ENCODE measurements around the gene GPR22. TPM values are rescaled to one million over a fixed set of nuclear protein-coding genes. Genes with fewer than 3 reads are reported as not detected.

The GPR22 gene
- total RNA-seq, 1 experiment from 2014 or later: not detected

GRCh38 chr7:107461938-107462533 lies 7.8 kb upstream of the GPR22 start:
- intact Hi-C loops (cut with micrococcal nuclease; ENCODE audit: unreplicated experiment) (loop anchor here (5.0 kb wide), 2 partner anchors 40 to 415 kb away; no protein-coding TSS in a partner anchor), in situ Hi-C loops (cut with HindIII; ENCODE audit: low pct_unique_long_range_greater_than_20kb, low sequenced_read_pairs) (no loop called here)
- ChIA-PET CTCF (no interaction called here), POLR2A (interaction anchor here (0.6 kb wide), 1 partner anchor 413 kb away, joined by 5 read pairs; no protein-coding TSS in a partner anchor)
- no peaks in the 10 kb centered on the region for H3K9me3 ChIP-seq (ENCODE audit: control insufficient read depth, insufficient read depth, low read depth, low read length)
- H3K27me3 ChIP-seq (ENCODE audit: control insufficient read depth, insufficient read depth, low read length): no peaks in the 10 kb centered on the region
- no peak overlapping the region for H3K4me3 ChIP-seq (ENCODE audit: low read depth in 2 of 2, low read length in 2 of 2)
- no peak for ATAC-seq
- BruUV-seq (replicated peaks): no TSS peak
- no peaks in the 10 kb centered on the region for H3K36me3 ChIP-seq (ENCODE audit: control insufficient read depth, insufficient read depth, low read length)
- DNase-seq (ENCODE audit: low read depth, low spot score): no peak
- no peak overlapping the region for H3K27ac ChIP-seq (ENCODE audit: low read length)
- H3K4me1 ChIP-seq (ENCODE audit: control insufficient read depth, insufficient read depth, low read length): no peaks in the 10 kb centered on the region
- TF ChIP-seq REST (IDR thresholded peaks at IDR 0.05; ENCODE audit: insufficient read depth in 1 of 2, low read depth in 2 of 2, low read length in 1 of 2): no peak

GRCh38 chr7:107463139-107464078 lies 6.4 kb upstream of the GPR22 start:
- DNase-seq (ENCODE audit: low read depth, low spot score) (peak; percentile 42), ATAC-seq (peak; percentile 96)
- intact Hi-C loops (cut with micrococcal nuclease; ENCODE audit: unreplicated experiment) (loop anchor here (1.0 to 5.0 kb wide), 3 partner anchors 39 to 414 kb away; no protein-coding TSS in a partner anchor), in situ Hi-C loops (cut with HindIII; ENCODE audit: low pct_unique_long_range_greater_than_20kb, low sequenced_read_pairs) (no loop called here)
- no peaks in the 10 kb centered on the region for H3K9me3 ChIP-seq (ENCODE audit: control insufficient read depth, insufficient read depth, low read depth, low read length)
- CTCF ChIA-PET: interaction anchor here (0.7 to 1.1 kb wide), 3 partner anchors 101 to 280 kb away, joined by 3 read pairs; partner anchors contain the start of genes CBLL1, COG5 and DUS4L
- H3K36me3 ChIP-seq (ENCODE audit: control insufficient read depth, insufficient read depth, low read length): no peaks in the 10 kb centered on the region
- POLR2A ChIA-PET: no interaction called here
- no peak overlapping the region for H3K4me3 ChIP-seq (ENCODE audit: low read depth in 2 of 2, low read length in 2 of 2)
- H3K27ac ChIP-seq (ENCODE audit: low read length): no peak overlapping the region
- BruUV-seq (replicated peaks): no TSS peak
- TF ChIP-seq CTCF (IDR thresholded peaks at IDR 0.05) (peak; percentile 82), TCF7L2 (IDR thresholded peaks at IDR 0.05; ENCODE audit: low read depth, low read length) (no peak), POLR2AphosphoS5 (IDR thresholded peaks at IDR 0.05; ENCODE audit: low read depth, low read length) (no peak)
- no peaks in the 10 kb centered on the region for H3K4me1 ChIP-seq (ENCODE audit: control insufficient read depth, insufficient read depth, low read length)
- no peaks in the 10 kb centered on the region for H3K27me3 ChIP-seq (ENCODE audit: control insufficient read depth, insufficient read depth, low read length)

Data from Panc1 (cell line).